Stimulated activated CD4-positive, alpha-beta T cell treated with anti-CD3 and anti-CD28 coated beads, Interleukin-1b, Interleukin-23, amount 100 ng/mL, for 24 hours (primary cell): Measurements from ENCODE around the gene PAPOLA.
"Not testable (repeated sequence)": the region's sequence is repeated elsewhere in the genome, so short reads cannot be mapped to it uniquely, and the experiment has no call there.

Experiments
- DNase-seq, 4 experiments: peaks; one replicate each; pipeline ENCODE4 v3.0.0-alpha.2; 2020; ENCODE audit warnings: low read depth in 4 of 4, low spot score in 1 of 4

Gene PAPOLA

DNA sequence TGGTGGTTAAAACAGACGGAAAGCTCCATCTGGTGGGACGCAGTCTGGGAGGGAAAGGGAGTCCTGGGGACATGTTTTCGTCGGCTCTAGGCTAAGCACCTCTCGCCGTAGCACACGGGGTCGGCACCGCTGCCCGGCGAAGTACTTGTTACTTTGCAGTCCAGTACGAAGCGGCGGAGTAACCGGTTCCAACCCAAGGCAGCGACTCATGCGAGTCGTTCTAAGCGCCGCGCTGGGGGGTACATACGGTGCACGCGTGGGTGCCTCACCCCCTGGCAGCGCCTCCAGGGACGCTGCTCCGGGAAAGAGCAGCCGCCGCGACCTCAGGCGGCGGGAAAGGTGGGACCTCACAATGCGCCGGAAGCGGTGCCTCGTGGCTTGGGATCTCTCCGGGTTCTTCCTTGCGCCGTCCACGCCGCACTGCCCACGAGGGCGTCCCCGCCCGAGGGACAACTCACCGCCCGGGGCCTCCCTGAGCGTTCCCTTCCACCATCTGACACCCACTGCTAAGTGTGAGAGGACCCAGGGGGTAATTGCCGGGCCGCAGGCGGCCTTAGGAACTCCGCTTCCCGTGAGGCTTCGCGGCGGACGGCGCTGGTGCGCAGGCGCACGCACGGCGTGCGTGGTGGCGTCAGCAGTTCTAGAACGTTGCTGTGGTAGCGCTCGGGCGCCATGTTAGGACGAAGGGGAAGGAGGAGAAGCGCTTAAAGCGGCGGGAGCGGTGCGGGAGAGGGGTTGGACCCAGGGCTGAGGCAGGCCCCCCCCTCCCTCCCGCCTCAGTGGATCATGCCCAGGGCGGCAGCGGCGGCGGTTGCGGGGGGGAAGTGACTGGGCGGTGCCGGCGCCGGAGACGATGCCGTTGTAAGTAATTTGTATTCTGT, at the start of gene PAPOLA:
PAPOLA (plus strand) TSS at position 643 of the 881 bp plus-strand sequence; CDS start at position 854, 211 bp downstream.
- DNase-seq: peak; percentile 83 to 93 (median 90)

- no peak for DNase-seq
These were observed 49.5 kb upstream of the PAPOLA start for GRCh38 chr14:96452684-96453083.

DNA sequence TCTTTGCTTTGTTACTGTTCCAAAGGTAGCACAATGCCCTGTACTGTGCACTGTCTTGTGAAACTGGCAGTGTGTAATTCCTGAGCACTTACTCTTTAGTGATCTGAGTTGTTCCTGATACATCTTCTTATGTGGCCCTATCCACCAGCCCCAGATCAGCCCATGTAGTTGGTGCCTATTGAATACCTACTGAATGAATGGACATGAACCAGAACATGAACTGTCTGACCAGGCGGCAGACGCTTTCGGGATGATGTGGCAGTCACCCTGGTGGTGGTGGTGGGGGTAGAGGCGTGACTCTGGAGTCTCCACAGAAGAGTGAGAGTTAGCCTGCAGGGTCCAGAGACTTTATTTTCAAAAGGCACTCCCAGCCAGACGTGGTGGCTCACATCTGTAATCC, 46.6 kb upstream of the PAPOLA start:
- DNase-seq: no peak

DNA sequence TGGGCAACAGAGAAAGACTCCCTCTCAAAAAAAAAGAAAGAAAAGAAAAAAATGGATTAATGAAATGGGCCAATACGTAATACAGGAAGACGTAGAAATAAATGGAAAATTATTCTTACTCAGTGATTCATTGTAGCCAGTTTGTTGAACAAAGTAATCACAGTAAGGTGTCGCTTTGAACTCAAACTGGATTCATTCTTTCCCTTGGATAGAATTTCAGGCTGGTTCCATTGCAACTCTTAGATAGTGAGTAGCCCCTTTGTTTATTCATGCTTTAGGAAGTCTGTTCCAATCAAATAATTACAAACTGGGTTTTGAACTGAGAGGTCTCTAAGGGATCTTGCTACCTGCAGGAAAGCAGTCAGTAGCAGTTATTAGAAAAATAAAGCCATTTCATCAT, 42.3 kb upstream of the PAPOLA start:
- DNase-seq: no peak

- DNase-seq: no peak
These were observed 40.0 kb upstream of the PAPOLA start for GRCh38 chr14:96461950-96462798.

- DNase-seq: no peak
These were observed 38.0 kb upstream of the PAPOLA start for GRCh38 chr14:96464136-96464535.

- DNase-seq: no peak
These were observed 35.3 kb upstream of the PAPOLA start for GRCh38 chr14:96466918-96467317.

DNA sequence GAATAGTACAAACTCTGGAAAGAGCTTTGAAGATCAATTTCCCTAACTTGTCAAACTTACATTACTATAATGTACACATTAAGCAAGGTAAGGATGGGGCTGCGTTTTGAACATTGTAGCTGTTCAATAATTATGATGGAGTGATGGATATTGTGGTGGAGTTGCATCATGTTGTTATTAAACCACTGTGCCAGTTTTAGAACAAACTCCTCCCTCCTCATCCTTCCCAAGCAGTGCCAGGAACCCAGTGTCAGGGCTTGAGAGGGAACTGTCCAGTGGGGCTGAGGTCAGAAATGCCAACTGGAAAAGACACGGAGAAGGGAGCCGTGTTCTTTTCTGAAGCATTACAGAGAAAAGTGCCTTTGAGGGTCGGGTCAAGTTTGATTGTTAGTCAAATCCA, 31.9 kb upstream of the PAPOLA start:
- no peak for DNase-seq

GRCh38 chr14:96470967-96471366, 31.2 kb upstream of the PAPOLA start:
- not testable (repeated sequence) for DNase-seq

DNA sequence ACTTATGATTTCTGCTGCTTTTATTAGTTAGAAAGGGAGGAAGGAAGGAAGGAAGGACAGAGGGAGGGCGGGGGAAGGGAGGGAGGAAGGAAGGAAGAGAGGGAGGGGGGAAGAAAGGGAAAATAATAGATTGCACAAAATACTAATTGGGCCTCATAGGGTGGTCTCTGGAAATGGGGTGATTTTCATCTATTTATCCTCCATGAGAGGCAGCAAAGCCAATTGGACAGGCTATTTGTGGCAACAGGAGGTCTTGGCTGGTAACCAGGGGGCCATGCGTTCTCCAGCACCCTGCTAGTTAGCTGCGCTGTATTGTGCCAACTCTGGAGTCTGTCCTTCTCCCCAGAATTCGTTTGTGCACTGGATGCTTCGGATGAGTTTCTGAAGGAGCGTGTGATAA, 24.1 kb upstream of the PAPOLA start:
- no peak for DNase-seq

GRCh38 chr14:96479435-96480146, 22.6 kb upstream of the PAPOLA start:
- no peak for DNase-seq

DNA sequence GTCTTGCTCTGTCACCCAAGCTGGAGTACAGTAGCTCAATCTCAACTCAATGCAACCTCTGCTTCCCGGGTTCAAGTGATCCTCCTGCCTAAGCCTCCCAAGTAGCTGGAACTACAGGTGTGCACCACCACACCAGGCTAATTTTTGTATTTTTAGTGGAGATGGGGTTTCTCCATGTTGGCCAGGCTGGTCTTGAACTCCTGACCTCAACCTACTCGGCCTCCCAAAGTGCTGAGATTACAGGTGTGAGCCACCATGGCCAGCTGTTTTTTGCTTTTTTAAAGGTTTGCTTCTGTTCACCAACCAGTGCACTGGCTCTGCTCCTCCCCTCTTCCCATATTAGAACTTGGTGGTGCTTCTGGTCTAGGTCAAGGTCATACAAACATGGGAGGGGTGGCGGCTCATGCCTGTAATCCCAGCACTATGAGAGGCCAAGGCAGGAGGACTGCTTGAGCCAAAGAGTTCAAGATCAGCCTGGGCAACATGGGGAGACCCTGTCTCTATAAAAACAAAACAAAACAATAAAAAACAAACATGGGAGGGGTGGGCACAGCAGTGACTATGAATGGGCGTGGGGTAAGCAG, 20.4 kb upstream of the PAPOLA start:
- DNase-seq: no peak

- DNase-seq: no peak
These were observed 19.2 kb upstream of the PAPOLA start for GRCh38 chr14:96482986-96483385.

GRCh38 chr14:96484399-96484798, 17.8 kb upstream of the PAPOLA start:
- no peak for DNase-seq

GRCh38 chr14:96486705-96487104, 15.5 kb upstream of the PAPOLA start:
- DNase-seq: no peak

- DNase-seq: no peak
These were observed 12.9 kb upstream of the PAPOLA start for GRCh38 chr14:96489327-96489726.

- no peak for DNase-seq
These were observed 9.0 kb upstream of the PAPOLA start for GRCh38 chr14:96493178-96493577.

DNA sequence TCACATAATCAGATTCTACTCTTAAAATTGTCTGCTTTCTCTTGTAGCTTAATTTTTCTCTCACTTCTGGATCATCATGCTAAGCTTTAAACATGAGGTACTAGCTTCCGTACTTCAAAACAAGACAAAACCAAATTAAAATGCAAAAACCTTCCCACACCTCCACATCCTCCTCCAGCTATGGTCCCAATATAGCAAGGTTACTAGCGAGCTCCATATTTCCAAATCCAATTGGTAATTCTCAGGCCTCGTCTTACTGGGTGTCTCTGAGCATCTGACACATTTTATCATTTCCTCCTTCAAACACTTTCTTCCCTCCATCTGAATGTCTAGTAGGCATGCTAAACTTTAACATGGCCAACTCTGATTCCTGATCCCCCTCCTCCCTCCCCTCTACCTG, 7.9 kb upstream of the PAPOLA start:
- DNase-seq: no peak

GRCh38 chr14:96497087-96497486, 5.1 kb upstream of the PAPOLA start:
- no peak for DNase-seq

- no peak for DNase-seq
These were observed 4.6 kb upstream of the PAPOLA start for GRCh38 chr14:96497586-96497985.

- DNase-seq: peak in 1 of 4 experiments; percentile 9
These were observed 904 bp upstream of the PAPOLA start for GRCh38 chr14:96501217-96501739.
